Activated gamma-delta T cell treated with Interleukin-2 at 50 U/mL for 16 hours (primary cell): ENCODE measurements around the gene CHRNA5.

Experiments used
- DNase-seq: peaks from one replicate; pipeline ENCODE4 v3.0.0-alpha.2; 2020

Gene CHRNA5

GRCh38 chr15:78640527-78641101 lies 75.3 kb downstream of the CHRNA5 start:
- no peak for DNase-seq

GRCh38 chr15:78641102-78641748 lies 75.9 kb downstream of the CHRNA5 start, which contains the start of gene CHRNB4:
CHRNB4 (minus strand) TSS chr15:78641210; CDS start chr15:78641133, 77 bp downstream.
- DNase-seq: no peak

DNA sequence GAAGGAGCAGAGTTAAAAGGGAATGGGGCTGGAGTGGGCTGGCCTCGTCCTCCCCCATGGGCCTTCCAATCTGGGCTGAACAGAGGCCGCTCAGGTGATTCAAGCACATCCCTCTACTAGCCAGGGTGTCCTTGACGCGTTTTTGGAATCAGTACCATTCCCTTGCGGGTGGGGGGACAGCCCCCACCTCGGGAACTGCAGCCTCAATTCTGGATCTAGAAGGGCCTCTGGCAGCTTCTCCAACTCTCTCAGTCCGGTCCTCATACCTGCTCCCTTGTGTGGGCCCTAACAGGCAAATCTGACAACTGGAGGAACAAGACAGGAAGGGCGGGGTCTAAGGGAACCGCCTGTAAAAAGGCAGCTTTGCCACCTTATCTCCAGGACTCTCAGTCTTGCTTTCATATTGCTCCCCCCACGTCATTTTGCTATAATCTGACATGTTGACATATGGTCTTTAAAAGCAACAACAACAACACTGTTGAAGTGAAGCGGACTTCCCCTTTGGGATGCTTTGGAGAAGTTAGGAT lies 76.5 kb downstream of the CHRNA5 start:
- DNase-seq: no peak

DNA sequence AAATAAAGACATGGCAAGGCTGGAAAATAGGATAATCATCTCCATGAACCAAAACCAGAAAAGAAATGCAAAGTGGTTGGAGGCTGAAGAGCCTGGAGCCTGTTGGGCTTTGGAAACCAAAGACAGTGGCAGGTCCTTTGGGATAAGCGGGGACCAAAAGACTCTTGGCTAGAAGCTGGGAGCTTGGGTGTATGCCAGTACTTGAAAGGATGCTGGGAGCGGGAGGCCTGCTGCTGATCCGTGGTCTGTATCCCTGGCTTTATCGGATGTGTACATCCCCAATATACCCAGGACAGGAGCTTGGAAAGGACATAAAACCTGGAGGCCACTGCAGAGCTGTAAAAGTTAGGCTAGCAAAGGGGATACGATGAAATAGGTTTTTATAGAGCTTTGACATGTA lies 77.0 kb downstream of the CHRNA5 start:
- no peak for DNase-seq
